Left ventricle myocardium inferior (tissue), 1 donor: ENCODE measurements around the gene ANKRD62. TPM values are rescaled to one million over a fixed set of nuclear protein-coding genes. Genes with fewer than 3 reads are reported as not detected.

Experiments used
- DNase-seq: peaks from one replicate; pipeline ENCODE4 v3.0.0-alpha.2; 2020
- H3K27ac ChIP-seq: fragments of 200-600 bp; replicated peaks from 2 replicates; pipeline ENCODE4 v1.8.0; 2021
- H3K27me3 ChIP-seq: fragments of 200-600 bp; 2 replicates; pipeline ENCODE4 v1.8.0; 2021; ENCODE audit warnings: low read depth
- H3K36me3 ChIP-seq: fragments of 200-600 bp; 2 replicates; pipeline ENCODE4 v1.8.0; 2021
- H3K4me1 ChIP-seq: fragments of 200-600 bp; 2 replicates; pipeline ENCODE4 v1.8.0; 2021
- H3K4me3 ChIP-seq: fragments of 200-600 bp; 2 replicates; pipeline ENCODE4 v1.8.0; 2021; ENCODE audit warnings: mild to moderate bottlenecking, moderate library complexity
- H3K9me3 ChIP-seq: fragments of 200-600 bp; replicated peaks from 2 replicates; pipeline ENCODE4 v1.8.0; 2021
- intact Hi-C: fragments of 100-400 bp; cut with micrococcal nuclease; formaldehyde crosslinking; loops from one replicate; pipeline ENCODE4 v1.11.0; 2022
- total RNA-seq: library from RNA; stranded (reverse); fragmentation: NEBNext Ultra II Directional; extraction: Animal tissue kit (Norgen Biotek cat#: 25700); gene quantifications from one replicate; pipeline ENCODE4 v1.2.1, GENCODE V29; 2021
- TF ChIP-seq, protein P1 (sequence below): fragments of 200-600 bp; IDR thresholded peaks from 2 replicates; pipeline ENCODE4 v1.8.0; 2021; ENCODE audit warnings: antibody characterized with exemption, mild to moderate bottlenecking, borderline replicate concordance
- donor health status: DM: no; HTN: yes; CAD: no; lungs with severe emphysema.

ANKRD62 gene
- total RNA-seq, 1 donor from 2014 or later = not detected

- intact Hi-C loops = no loop called here
- no peak for DNase-seq
These were observed 7.4 kb upstream of the ANKRD62 start for GRCh38 chr18:12086249-12086648.

GRCh38 chr18:12086677-12087470 is 6.8 kb upstream of the ANKRD62 start:
- intact Hi-C loops = no loop called here
- Histone ChIP-seq H3K4me1 (no peaks in the 10 kb centered on the region), H3K4me3 (no peak overlapping the region), H3K36me3 (no peaks in the 10 kb centered on the region), H3K27me3 (no peaks in the 10 kb centered on the region), H3K27ac (no peak overlapping the region), H3K9me3 (no peaks in the 10 kb centered on the region)
- TF ChIP-seq, protein P1, sequence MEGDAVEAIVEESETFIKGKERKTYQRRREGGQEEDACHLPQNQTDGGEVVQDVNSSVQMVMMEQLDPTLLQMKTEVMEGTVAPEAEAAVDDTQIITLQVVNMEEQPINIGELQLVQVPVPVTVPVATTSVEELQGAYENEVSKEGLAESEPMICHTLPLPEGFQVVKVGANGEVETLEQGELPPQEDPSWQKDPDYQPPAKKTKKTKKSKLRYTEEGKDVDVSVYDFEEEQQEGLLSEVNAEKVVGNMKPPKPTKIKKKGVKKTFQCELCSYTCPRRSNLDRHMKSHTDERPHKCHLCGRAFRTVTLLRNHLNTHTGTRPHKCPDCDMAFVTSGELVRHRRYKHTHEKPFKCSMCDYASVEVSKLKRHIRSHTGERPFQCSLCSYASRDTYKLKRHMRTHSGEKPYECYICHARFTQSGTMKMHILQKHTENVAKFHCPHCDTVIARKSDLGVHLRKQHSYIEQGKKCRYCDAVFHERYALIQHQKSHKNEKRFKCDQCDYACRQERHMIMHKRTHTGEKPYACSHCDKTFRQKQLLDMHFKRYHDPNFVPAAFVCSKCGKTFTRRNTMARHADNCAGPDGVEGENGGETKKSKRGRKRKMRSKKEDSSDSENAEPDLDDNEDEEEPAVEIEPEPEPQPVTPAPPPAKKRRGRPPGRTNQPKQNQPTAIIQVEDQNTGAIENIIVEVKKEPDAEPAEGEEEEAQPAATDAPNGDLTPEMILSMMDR = no peak
- DNase-seq = no peak

More at GRCh38 chr18:12086249-12086648, 7.4 kb upstream of the ANKRD62 start:
- Histone ChIP-seq H3K36me3 (no peaks in the 10 kb centered on the region), H3K27ac (no peak overlapping the region), H3K9me3 (no peaks in the 10 kb centered on the region), H3K27me3 (no peaks in the 10 kb centered on the region), H3K4me1 (no peaks in the 10 kb centered on the region), H3K4me3 (no peak overlapping the region)
- TF ChIP-seq, protein P1 = no peak

GRCh38 chr18:12087471-12088025 is 6.1 kb upstream of the ANKRD62 start:
- TF ChIP-seq, protein P1 = no peak
- Histone ChIP-seq H3K4me1 (no peaks in the 10 kb centered on the region), H3K4me3 (no peak overlapping the region), H3K9me3 (no peaks in the 10 kb centered on the region), H3K36me3 (no peaks in the 10 kb centered on the region), H3K27me3 (no peaks in the 10 kb centered on the region), H3K27ac (no peak overlapping the region)
- no peak for DNase-seq
- intact Hi-C loops = no loop called here

DNA sequence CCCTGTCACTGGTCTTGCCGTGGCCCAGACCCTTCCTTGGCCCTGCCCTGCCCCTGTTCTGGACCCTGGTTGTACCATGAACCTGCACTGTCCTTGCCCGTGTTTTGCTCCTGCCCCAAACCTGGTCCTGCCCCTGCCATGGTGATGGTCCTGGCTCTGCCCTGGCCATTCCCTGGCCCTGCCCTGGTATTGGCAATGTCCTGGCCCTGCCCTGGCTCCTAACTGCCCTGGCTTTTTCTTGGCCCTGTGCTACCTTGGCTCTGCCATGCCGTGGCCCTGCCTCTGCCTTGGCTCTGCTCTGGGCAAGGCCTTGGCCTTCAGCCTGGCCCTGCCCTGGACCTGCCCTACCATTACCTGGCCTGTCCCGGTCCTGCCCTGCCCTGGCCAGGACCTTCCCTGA is 5.5 kb upstream of the ANKRD62 start:
- H3K27me3 ChIP-seq = no peaks in the 10 kb centered on the region
- DNase-seq = no peak
- H3K36me3 ChIP-seq = no peaks in the 10 kb centered on the region
- TF ChIP-seq, protein P1 = no peak
- intact Hi-C loops = no loop called here
- H3K9me3 ChIP-seq = no peaks in the 10 kb centered on the region
- H3K4me1 ChIP-seq = no peaks in the 10 kb centered on the region
- no peak overlapping the region for H3K27ac ChIP-seq
- H3K4me3 ChIP-seq = no peak overlapping the region

DNA sequence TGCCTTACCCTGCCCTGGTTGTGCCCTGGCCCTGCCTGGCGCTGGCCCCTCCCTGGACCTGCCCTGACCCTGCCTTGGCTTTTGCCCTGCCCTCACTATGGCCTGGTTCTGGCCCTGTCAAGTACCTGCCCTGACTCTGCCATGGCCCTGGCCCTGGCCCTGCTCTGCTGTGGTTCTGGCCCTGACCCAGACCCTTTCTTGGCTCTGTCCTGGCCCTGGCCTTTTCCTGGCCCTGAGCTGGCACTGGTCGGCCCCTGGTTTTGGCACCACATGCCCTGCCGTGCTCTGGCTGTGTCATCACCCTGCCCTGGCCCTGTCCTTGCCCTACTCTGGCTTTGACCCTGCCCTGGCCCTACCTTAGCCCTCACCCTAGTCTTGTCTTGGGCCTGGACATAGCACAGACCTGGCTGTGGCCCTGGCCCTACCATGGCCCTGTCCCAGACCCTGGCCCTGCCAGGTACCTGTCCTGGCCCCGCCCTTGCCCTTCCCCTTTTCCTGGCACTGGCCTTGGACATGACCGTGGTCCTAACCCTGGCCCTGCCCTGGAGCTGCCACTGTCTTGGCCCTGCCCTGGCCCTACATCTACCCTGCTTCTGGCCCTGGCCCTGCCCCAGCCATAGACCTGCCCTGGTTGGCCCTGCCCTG is 4.8 kb upstream of the ANKRD62 start:
- no peak for DNase-seq
- Histone ChIP-seq H3K4me1 (no peaks in the 10 kb centered on the region), H3K27ac (no peak overlapping the region), H3K4me3 (no peak overlapping the region), H3K36me3 (no peaks in the 10 kb centered on the region), H3K9me3 (no peaks in the 10 kb centered on the region), H3K27me3 (no peaks in the 10 kb centered on the region)
- TF ChIP-seq, protein P1 = no peak
- intact Hi-C loops = no loop called here
